ENCODE measurements around the gene HOXB5. TPM values are rescaled to one million over a fixed set of nuclear protein-coding genes. Genes with fewer than 3 reads are reported as not detected.

The HOXB5 gene
- total and polyA plus RNA-seq, 4 donors: 1.4 to 5.9 (median 3.6) TPM; not detected in 1

GRCh38 chr17:48569674-48570324 lies 23.8 kb downstream of the HOXB5 start:
- Histone ChIP-seq H3K4me3 (ENCODE audit: low read length in 2 of 2) (peak overlapping the region in 1 of 2 donors; percentile 6), H3K36me3 (ENCODE audit: control insufficient read depth in 1 of 2, insufficient read depth in 2 of 2, low read length in 1 of 2) (no peaks in the 10 kb centered on the region), H3K27ac (ENCODE audit: low read depth in 1 of 2, low read length in 2 of 2) (peak overlapping the region; percentile 34 to 81), H3K4me1 (ENCODE audit: control insufficient read depth in 1 of 2, insufficient read depth in 2 of 2, low read length in 2 of 2) (peaks cover 0 to 13% of the 10 kb centered on the region in 2 donors), H3K27me3 (ENCODE audit: control insufficient read depth in 1 of 2, insufficient read depth in 2 of 2, low read length in 1 of 2) (no peaks in the 10 kb centered on the region), H3K9me3 (ENCODE audit: control insufficient read depth, low read length) (no peaks in the 10 kb centered on the region)
- intact Hi-C loops (cut with DNase I): no loop called here
- DNase-seq: no peak
- 66 to 69% methylated on average over 6 of the region's 6 CpGs for WGBS, 2 donors
- no peak for ATAC-seq (ENCODE audit: low FRiP score)

GRCh38 chr17:48569240-48569582 lies 24.4 kb downstream of the HOXB5 start:
- no peaks in the 10 kb centered on the region for H3K27me3 ChIP-seq (ENCODE audit: control insufficient read depth in 1 of 2, insufficient read depth in 2 of 2, low read length in 1 of 2)
- ATAC-seq (ENCODE audit: low FRiP score): no peak
- H3K9me3 ChIP-seq (ENCODE audit: control insufficient read depth, low read length): no peaks in the 10 kb centered on the region
- H3K4me3 ChIP-seq (ENCODE audit: low read length in 2 of 2): peak overlapping the region in 1 of 2 donors; percentile 24
- H3K36me3 ChIP-seq (ENCODE audit: control insufficient read depth in 1 of 2, insufficient read depth in 2 of 2, low read length in 1 of 2): no peaks in the 10 kb centered on the region
- peaks cover 0 to 7% of the 10 kb centered on the region in 2 donors for H3K4me1 ChIP-seq (ENCODE audit: control insufficient read depth in 1 of 2, insufficient read depth in 2 of 2, low read length in 2 of 2)
- H3K27ac ChIP-seq (ENCODE audit: low read depth in 1 of 2, low read length in 2 of 2): no peak overlapping the region
- peak in 1 of 2 donors; percentile 33 for DNase-seq
- intact Hi-C loops (cut with DNase I): no loop called here
- WGBS, 2 donors: 49 to 58% methylated on average over 3 of the region's 3 CpGs

- Histone ChIP-seq H3K4me3 (ENCODE audit: low read length in 2 of 2) (peak overlapping the region in 1 of 2 donors; percentile 24), H3K36me3 (ENCODE audit: control insufficient read depth in 1 of 2, insufficient read depth in 2 of 2, low read length in 1 of 2) (no peaks in the 10 kb centered on the region), H3K9me3 (ENCODE audit: control insufficient read depth, low read length) (no peaks in the 10 kb centered on the region), H3K27ac (ENCODE audit: low read depth in 1 of 2, low read length in 2 of 2) (no peak overlapping the region), H3K27me3 (ENCODE audit: control insufficient read depth in 1 of 2, insufficient read depth in 2 of 2, low read length in 1 of 2) (no peaks in the 10 kb centered on the region), H3K4me1 (ENCODE audit: control insufficient read depth in 1 of 2, insufficient read depth in 2 of 2, low read length in 2 of 2) (peaks cover 0 to 7% of the 10 kb centered on the region in 2 donors)
- DNase-seq (no peak), ATAC-seq (ENCODE audit: low FRiP score) (no peak)
- WGBS, 2 donors: 27 to 53% methylated on average over 33 of the region's 33 CpGs
- intact Hi-C loops (cut with DNase I): no loop called here
These were observed 24.9 kb downstream of the HOXB5 start for GRCh38 chr17:48568499-48569239.

- DNase-seq: no peak
- Histone ChIP-seq H3K4me3 (ENCODE audit: low read length in 2 of 2) (no peak overlapping the region), H3K27ac (ENCODE audit: low read depth in 1 of 2, low read length in 2 of 2) (no peak overlapping the region), H3K36me3 (ENCODE audit: control insufficient read depth in 1 of 2, insufficient read depth in 2 of 2, low read length in 1 of 2) (no peaks in the 10 kb centered on the region), H3K4me1 (ENCODE audit: control insufficient read depth in 1 of 2, insufficient read depth in 2 of 2, low read length in 2 of 2) (peaks cover 0 to 7% of the 10 kb centered on the region in 2 donors), H3K9me3 (ENCODE audit: control insufficient read depth, low read length) (no peaks in the 10 kb centered on the region), H3K27me3 (ENCODE audit: control insufficient read depth in 1 of 2, insufficient read depth in 2 of 2, low read length in 1 of 2) (no peaks in the 10 kb centered on the region)
- intact Hi-C loops (cut with DNase I): no loop called here
- 89 to 91% methylated on average over 2 of the region's 2 CpGs for WGBS, 2 donors
- ATAC-seq (ENCODE audit: low FRiP score): no peak
These were observed 25.8 kb downstream of the HOXB5 start for GRCh38 chr17:48567646-48568354.

- H3K27ac ChIP-seq (ENCODE audit: low read depth in 1 of 2, low read length in 2 of 2): no peak overlapping the region
- no peaks in the 10 kb centered on the region for H3K36me3 ChIP-seq (ENCODE audit: control insufficient read depth in 1 of 2, insufficient read depth in 2 of 2, low read length in 1 of 2)
- no peak for DNase-seq
- no peak for ATAC-seq (ENCODE audit: low FRiP score)
- H3K9me3 ChIP-seq (ENCODE audit: control insufficient read depth, low read length): no peaks in the 10 kb centered on the region
- H3K4me3 ChIP-seq (ENCODE audit: low read length in 2 of 2): no peak overlapping the region
- H3K4me1 ChIP-seq (ENCODE audit: control insufficient read depth in 1 of 2, insufficient read depth in 2 of 2, low read length in 2 of 2): peaks cover 0 to 7% of the 10 kb centered on the region in 2 donors
- no peaks in the 10 kb centered on the region for H3K27me3 ChIP-seq (ENCODE audit: control insufficient read depth in 1 of 2, insufficient read depth in 2 of 2, low read length in 1 of 2)
- 75 to 82% methylated on average over 6 of the region's 6 CpGs for WGBS, 2 donors
- intact Hi-C loops (cut with DNase I): no loop called here
These were observed 26.4 kb downstream of the HOXB5 start for GRCh38 chr17:48567209-48567608.

GRCh38 chr17:48566717-48567116 lies 26.9 kb downstream of the HOXB5 start:
- Histone ChIP-seq H3K27ac (ENCODE audit: low read depth in 1 of 2, low read length in 2 of 2) (no peak overlapping the region), H3K4me3 (ENCODE audit: low read length in 2 of 2) (no peak overlapping the region), H3K27me3 (ENCODE audit: control insufficient read depth in 1 of 2, insufficient read depth in 2 of 2, low read length in 1 of 2) (no peaks in the 10 kb centered on the region), H3K9me3 (ENCODE audit: control insufficient read depth, low read length) (no peaks in the 10 kb centered on the region), H3K4me1 (ENCODE audit: control insufficient read depth in 1 of 2, insufficient read depth in 2 of 2, low read length in 2 of 2) (peaks cover 0 to 7% of the 10 kb centered on the region in 2 donors), H3K36me3 (ENCODE audit: control insufficient read depth in 1 of 2, insufficient read depth in 2 of 2, low read length in 1 of 2) (no peaks in the 10 kb centered on the region)
- intact Hi-C loops (cut with DNase I): no loop called here
- ATAC-seq (ENCODE audit: low FRiP score) (no peak), DNase-seq (no peak)
- 49 to 67% methylated on average over 2 of the region's 2 CpGs for WGBS, 2 donors

- Histone ChIP-seq H3K27ac (ENCODE audit: low read depth in 1 of 2, low read length in 2 of 2) (no peak overlapping the region), H3K27me3 (ENCODE audit: control insufficient read depth in 1 of 2, insufficient read depth in 2 of 2, low read length in 1 of 2) (no peaks in the 10 kb centered on the region), H3K36me3 (ENCODE audit: control insufficient read depth in 1 of 2, insufficient read depth in 2 of 2, low read length in 1 of 2) (no peaks in the 10 kb centered on the region), H3K4me3 (ENCODE audit: low read length in 2 of 2) (no peak overlapping the region), H3K9me3 (ENCODE audit: control insufficient read depth, low read length) (no peaks in the 10 kb centered on the region), H3K4me1 (ENCODE audit: control insufficient read depth in 1 of 2, insufficient read depth in 2 of 2, low read length in 2 of 2) (peaks cover 0 to 7% of the 10 kb centered on the region in 2 donors)
- no peak for DNase-seq
- WGBS, 2 donors: 89 to 91% methylated on average over 4 of the region's 4 CpGs
- no peak for ATAC-seq (ENCODE audit: low FRiP score)
- intact Hi-C loops (cut with DNase I): no loop called here
These were observed 27.5 kb downstream of the HOXB5 start for GRCh38 chr17:48565925-48566710.

GRCh38 chr17:48565022-48565554 lies 28.5 kb downstream of the HOXB5 start:
- WGBS, 2 donors: 79 to 84% methylated on average over 2 of the region's 2 CpGs
- no peaks in the 10 kb centered on the region for H3K27me3 ChIP-seq (ENCODE audit: control insufficient read depth in 1 of 2, insufficient read depth in 2 of 2, low read length in 1 of 2)
- H3K36me3 ChIP-seq (ENCODE audit: control insufficient read depth in 1 of 2, insufficient read depth in 2 of 2, low read length in 1 of 2): no peaks in the 10 kb centered on the region
- no peak overlapping the region for H3K27ac ChIP-seq (ENCODE audit: low read depth in 1 of 2, low read length in 2 of 2)
- H3K4me3 ChIP-seq (ENCODE audit: low read length in 2 of 2): peak overlapping the region in 1 of 2 donors; percentile 60
- H3K9me3 ChIP-seq (ENCODE audit: control insufficient read depth, low read length): no peaks in the 10 kb centered on the region
- H3K4me1 ChIP-seq (ENCODE audit: control insufficient read depth in 1 of 2, insufficient read depth in 2 of 2, low read length in 2 of 2): peaks cover 0 to 5% of the 10 kb centered on the region in 2 donors
- intact Hi-C loops (cut with DNase I): no loop called here
- no peak for ATAC-seq (ENCODE audit: low FRiP score)
- no peak for DNase-seq

All from aorta (tissue), 5 donors.